ENCODE data around the gene RAI1.

The RAI1 gene

GRCh38 chr17:17668358-17668757, 12.9 kb upstream of the RAI1 start:
- no CpG with 5 or more reads among the region's 3 CpGs for WGBS, 2 donors (ENCODE audit: extremely low coverage in 2 of 2, insufficient read length in 2 of 2, insufficient replicate concordance in 1 of 2)
- Histone ChIP-seq H3K18ac (ENCODE audit: low read length) (peak overlapping the region; percentile 80), H3K4ac (ENCODE audit: low read length) (no peak overlapping the region), H2BK5ac (ENCODE audit: low read length) (peak overlapping the region; percentile 88), H3K36me3 (replicated peaks in 1 of 2; ENCODE audit: control insufficient read depth in 2 of 2, insufficient read depth in 2 of 2, low read length in 2 of 2) (no peaks in the 10 kb centered on the region), H3K4me3 (ENCODE audit: low read length in 2 of 2) (no peak overlapping the region), H3K9ac (ENCODE audit: low read depth, low read length, poor library complexity) (peak overlapping the region; percentile 5), H2AFZ (ENCODE audit: low read length) (no peak overlapping the region), H2AK5ac (ENCODE audit: low read depth, low read length) (peak overlapping the region; percentile 74), H4K91ac (ENCODE audit: low read depth, low read length, poor library complexity) (peak overlapping the region; percentile 22), H2BK120ac (ENCODE audit: low read depth, low read length) (peak overlapping the region; percentile 78), H3K9me3 (replicated peaks in 1 of 2; ENCODE audit: control insufficient read depth in 2 of 2, insufficient read depth in 1 of 2, low read depth in 1 of 2, low read length in 2 of 2) (no peaks in the 10 kb centered on the region), H2BK12ac (ENCODE audit: low read length) (no peak overlapping the region), H4K8ac (ENCODE audit: low read depth, low read length) (no peak overlapping the region), H3K4me2 (ENCODE audit: insufficient read depth, low read length, poor library complexity, severe bottlenecking) (no peak overlapping the region), H3K27me3 (ENCODE audit: control insufficient read depth in 3 of 3, insufficient read depth in 3 of 3, low read depth in 1 of 3, low read length in 3 of 3) (peaks cover 0 to 6% (median 0%) of the 10 kb centered on the region in 3 experiments), H3K23ac (ENCODE audit: low read depth, low read length, poor library complexity) (no peak overlapping the region), H3K14ac (ENCODE audit: low read length) (no peak overlapping the region), H3K79me1 (ENCODE audit: low read depth, low read length) (peaks cover 4% of the 10 kb centered on the region), H3K4me1 (ENCODE audit: control insufficient read depth in 2 of 2, insufficient read depth in 1 of 2, low read depth in 1 of 2, low read length in 2 of 2) (peaks cover 13 to 33% of the 10 kb centered on the region in 2 donors), H3K27ac (replicated peaks; ENCODE audit: low read length) (no peak overlapping the region), H2BK15ac (ENCODE audit: low read length) (peak overlapping the region; percentile 30)
- DNase-seq (ENCODE audit: low spot score): no peak

GRCh38 chr17:17668775-17669579, 12.3 kb upstream of the RAI1 start:
- Histone ChIP-seq H2BK15ac (ENCODE audit: low read length) (peak overlapping the region; percentile 69), H3K4me3 (ENCODE audit: low read length in 2 of 2) (peak overlapping the region in 1 of 2 donors; percentile 31), H2BK5ac (ENCODE audit: low read length) (peak overlapping the region; percentile 88), H3K14ac (ENCODE audit: low read length) (no peak overlapping the region), H3K23ac (ENCODE audit: low read depth, low read length, poor library complexity) (peak overlapping the region; percentile 63), H2AK5ac (ENCODE audit: low read depth, low read length) (peak overlapping the region; percentile 96), H4K8ac (ENCODE audit: low read depth, low read length) (no peak overlapping the region), H3K27ac (replicated peaks; ENCODE audit: low read length) (no peak overlapping the region), H2BK120ac (ENCODE audit: low read depth, low read length) (peak overlapping the region; percentile 78), H2BK12ac (ENCODE audit: low read length) (peak overlapping the region; percentile 43), H3K4ac (ENCODE audit: low read length) (peak overlapping the region; percentile 71), H3K27me3 (ENCODE audit: control insufficient read depth in 3 of 3, insufficient read depth in 3 of 3, low read depth in 1 of 3, low read length in 3 of 3) (peaks cover 0 to 6% (median 0%) of the 10 kb centered on the region in 3 experiments), H2AFZ (ENCODE audit: low read length) (peak overlapping the region; percentile 59), H3K4me2 (ENCODE audit: insufficient read depth, low read length, poor library complexity, severe bottlenecking) (peak overlapping the region; percentile 35), H3K18ac (ENCODE audit: low read length) (peak overlapping the region; percentile 86), H3K4me1 (ENCODE audit: control insufficient read depth in 2 of 2, insufficient read depth in 1 of 2, low read depth in 1 of 2, low read length in 2 of 2) (peaks cover 11 to 28% of the 10 kb centered on the region in 2 donors), H3K9me3 (replicated peaks in 1 of 2; ENCODE audit: control insufficient read depth in 2 of 2, insufficient read depth in 1 of 2, low read depth in 1 of 2, low read length in 2 of 2) (no peaks in the 10 kb centered on the region), H3K79me1 (ENCODE audit: low read depth, low read length) (peaks cover 4% of the 10 kb centered on the region), H3K36me3 (replicated peaks in 1 of 2; ENCODE audit: control insufficient read depth in 2 of 2, insufficient read depth in 2 of 2, low read length in 2 of 2) (no peaks in the 10 kb centered on the region), H3K9ac (ENCODE audit: low read depth, low read length, poor library complexity) (peak overlapping the region; percentile 66), H4K91ac (ENCODE audit: low read depth, low read length, poor library complexity) (peak overlapping the region; percentile 16)
- WGBS, 2 donors (ENCODE audit: extremely low coverage in 2 of 2, insufficient read length in 2 of 2, insufficient replicate concordance in 1 of 2): no CpG with 5 or more reads among the region's 20 CpGs
- no peak for DNase-seq (ENCODE audit: low spot score)

- H3K79me1 ChIP-seq (ENCODE audit: low read depth, low read length): peaks cover 4% of the 10 kb centered on the region
- H4K8ac ChIP-seq (ENCODE audit: low read depth, low read length): no peak overlapping the region
- H3K23ac ChIP-seq (ENCODE audit: low read depth, low read length, poor library complexity): no peak overlapping the region
- peak overlapping the region; percentile 15 for H3K18ac ChIP-seq (ENCODE audit: low read length)
- DNase-seq (ENCODE audit: low spot score): no peak
- H3K27ac ChIP-seq (replicated peaks; ENCODE audit: low read length): no peak overlapping the region
- H2BK120ac ChIP-seq (ENCODE audit: low read depth, low read length): peak overlapping the region; percentile 78
- peak overlapping the region; percentile 35 for H3K4me2 ChIP-seq (ENCODE audit: insufficient read depth, low read length, poor library complexity, severe bottlenecking)
- no peak overlapping the region for H3K4me3 ChIP-seq (ENCODE audit: low read length in 2 of 2)
- peaks cover 11 to 28% of the 10 kb centered on the region in 2 donors for H3K4me1 ChIP-seq (ENCODE audit: control insufficient read depth in 2 of 2, insufficient read depth in 1 of 2, low read depth in 1 of 2, low read length in 2 of 2)
- H4K91ac ChIP-seq (ENCODE audit: low read depth, low read length, poor library complexity): no peak overlapping the region
- no peak overlapping the region for H2BK12ac ChIP-seq (ENCODE audit: low read length)
- H3K36me3 ChIP-seq (replicated peaks in 1 of 2; ENCODE audit: control insufficient read depth in 2 of 2, insufficient read depth in 2 of 2, low read length in 2 of 2): no peaks in the 10 kb centered on the region
- peak overlapping the region; percentile 88 for H2BK5ac ChIP-seq (ENCODE audit: low read length)
- H3K9ac ChIP-seq (ENCODE audit: low read depth, low read length, poor library complexity): no peak overlapping the region
- H2AFZ ChIP-seq (ENCODE audit: low read length): peak overlapping the region; percentile 59
- no peak overlapping the region for H3K14ac ChIP-seq (ENCODE audit: low read length)
- no peak overlapping the region for H3K4ac ChIP-seq (ENCODE audit: low read length)
- peak overlapping the region; percentile 96 for H2AK5ac ChIP-seq (ENCODE audit: low read depth, low read length)
- no peak overlapping the region for H2BK15ac ChIP-seq (ENCODE audit: low read length)
- WGBS, 2 donors (ENCODE audit: extremely low coverage in 2 of 2, insufficient read length in 2 of 2, insufficient replicate concordance in 1 of 2): no CpG with 5 or more reads among the region's 6 CpGs
- peaks cover 0 to 6% (median 0%) of the 10 kb centered on the region in 3 experiments for H3K27me3 ChIP-seq (ENCODE audit: control insufficient read depth in 3 of 3, insufficient read depth in 3 of 3, low read depth in 1 of 3, low read length in 3 of 3)
- no peaks in the 10 kb centered on the region for H3K9me3 ChIP-seq (replicated peaks in 1 of 2; ENCODE audit: control insufficient read depth in 2 of 2, insufficient read depth in 1 of 2, low read depth in 1 of 2, low read length in 2 of 2)
Measured at GRCh38 chr17:17669580-17670235, 11.6 kb upstream of the RAI1 start.

All from neuronal stem cell (in vitro differentiated cells).